Spleen (tissue), 11 donors: ENCODE data around the gene ATF4. TPM values are rescaled to one million over a fixed set of nuclear protein-coding genes. Genes with fewer than 3 reads are reported as not detected.
"Not testable (repeated sequence)": the region's sequence is repeated elsewhere in the genome, so short reads cannot be mapped to it uniquely, and the experiment has no call there.

ENCODE experiments used
- DNase-seq: peaks from one replicate; pipeline ENCODE4 v3.0.0-alpha.2; 2020
- H3K27ac ChIP-seq, 8 donors: fragments of 200-600 bp; sonication (generic) in 7 of 8; 1 replicate in 4 of 8; 2 replicates in 4 of 8; pipeline versions ENCODE4 v1.5.0 to v1.8.0; 2016 to 2021; ENCODE audit warnings: inconsistent platforms in 4 of 8, mild to moderate bottlenecking in 4 of 8, moderate library complexity in 1 of 8
- H3K27me3 ChIP-seq, 7 donors: fragments of 200-600 bp; sonication (generic) in 6 of 7; replicated peaks in 1 of 7; 1 replicate in 4 of 7; 2 replicates in 3 of 7; pipeline versions ENCODE4 v1.5.0 to v1.8.0; 2016 to 2021; ENCODE audit warnings: inconsistent platforms in 3 of 7, mild to moderate bottlenecking in 1 of 7
- H3K36me3 ChIP-seq, 6 donors: fragments of 200-600 bp; sonication (generic) in 5 of 6; 1 replicate in 4 of 6; 2 replicates in 2 of 6; pipeline versions ENCODE4 v1.5.0 to v1.8.0; 2016 to 2021; ENCODE audit warnings: inconsistent platforms in 2 of 6
- H3K4me1 ChIP-seq, 6 donors: fragments of 200-600 bp; sonication (generic) in 5 of 6; 1 replicate in 3 of 6; 2 replicates in 3 of 6; pipeline versions ENCODE4 v1.5.0 to v1.8.0; 2016 to 2021; ENCODE audit warnings: inconsistent platforms in 3 of 6
- H3K4me3 ChIP-seq, 8 donors: fragments of 200-600 bp; sonication (generic) in 7 of 8; 1 replicate in 4 of 8; 2 replicates in 4 of 8; pipeline versions ENCODE4 v1.5.0 to v1.8.0; 2016 to 2021; ENCODE audit warnings: inconsistent platforms in 4 of 8, mild to moderate bottlenecking in 4 of 8, moderate library complexity in 2 of 8
- H3K9me3 ChIP-seq, 8 donors: fragments of 200-600 bp; sonication (generic) in 7 of 8; 1 replicate in 4 of 8; 2 replicates in 4 of 8; pipeline versions ENCODE4 v1.5.0 to v1.8.0; 2016 to 2021; ENCODE audit warnings: inconsistent platforms in 4 of 8
- POLR2A ChIP-seq, 3 donors: fragments of 450-650 bp; IDR thresholded peaks; one replicate each; pipeline ENCODE4 v1.5.1; 2017; ENCODE audit warnings: antibody characterized with exemption in 3 of 3, mild to moderate bottlenecking in 1 of 3
- POLR2AphosphoS5 ChIP-seq, 3 donors: sonication (generic); formaldehyde crosslinking; IDR thresholded peaks; one replicate each; pipeline ENCODE4 v1.5.1; 2017; ENCODE audit warnings: antibody characterized with exemption in 3 of 3
- WGBS, 5 donors: extraction: QIAGEN DNeasy Blood & Tissue Kit in 3 of 5; methylation state at CpG; one replicate each; pipeline versions ENCODE4 v1.1.5 to v1.1.7; 2013 to 2018; 5-methylcytosine and 5-hydroxymethylcytosine counted together
- intact Hi-C: fragments of 100-400 bp; cut with DNase I; formaldehyde crosslinking; loops from one replicate; pipeline ENCODE4 v1.15.0; 2023; ENCODE audit warnings: low total_unique reads
- polyA plus RNA-seq, 3 donors: library from polyadenylated mRNA; stranded (reverse); fragments of 200-250 nt; gene quantifications; one replicate each; pipeline ENCODE4 v1.2.1, GENCODE V29; 2013
- total RNA-seq, 7 donors: library from RNA; depleted of rRNA in 3 of 7; stranded (reverse); fragments of >200 nt in 3 of 7; fragmentation: NEBNext Ultra II Directional in 4 of 7; extraction: Animal tissue kit (Norgen Biotek cat#: 25700) in 4 of 7; gene quantifications; one replicate each; pipeline versions ENCODE4 v1.1.0 to v1.2.1, GENCODE V29; 2016 to 2021
- TF ChIP-seq, protein P1 (sequence below), 11 experiments: fragments of 200-600 bp in 7 of 11; fragments of 450-650 bp in 4 of 11; sonication (generic) in 4 of 11; IDR thresholded peaks in 8 of 11; conservative IDR thresholded peaks in 3 of 11; 1 replicate in 7 of 11; 2 replicates in 4 of 11; pipeline versions ENCODE4 v1.4.0 to v1.8.0; 2016 to 2021; ENCODE audit warnings: antibody characterized with exemption in 11 of 11, inconsistent platforms in 4 of 11, mild to moderate bottlenecking in 1 of 11
- donor health status: healthy with polysubstance abuse.
- donor health status: DM: no; HTN: no; CAD: no; lungs with moderate emphysema.
- donor health status: DM: no; HTN: no; CAD: no.
- donor health status: Bipolar disorder and iron deficiency.
- donor health status: healthy.
- donor health status: DM: no; HTN: no; CAD: no.
- donor health status: DM: yes; HTN: yes; CAD: no.

ATF4 gene
- total and polyA plus RNA-seq, 10 donors: 190 to 414 (median 274) TPM

DNA sequence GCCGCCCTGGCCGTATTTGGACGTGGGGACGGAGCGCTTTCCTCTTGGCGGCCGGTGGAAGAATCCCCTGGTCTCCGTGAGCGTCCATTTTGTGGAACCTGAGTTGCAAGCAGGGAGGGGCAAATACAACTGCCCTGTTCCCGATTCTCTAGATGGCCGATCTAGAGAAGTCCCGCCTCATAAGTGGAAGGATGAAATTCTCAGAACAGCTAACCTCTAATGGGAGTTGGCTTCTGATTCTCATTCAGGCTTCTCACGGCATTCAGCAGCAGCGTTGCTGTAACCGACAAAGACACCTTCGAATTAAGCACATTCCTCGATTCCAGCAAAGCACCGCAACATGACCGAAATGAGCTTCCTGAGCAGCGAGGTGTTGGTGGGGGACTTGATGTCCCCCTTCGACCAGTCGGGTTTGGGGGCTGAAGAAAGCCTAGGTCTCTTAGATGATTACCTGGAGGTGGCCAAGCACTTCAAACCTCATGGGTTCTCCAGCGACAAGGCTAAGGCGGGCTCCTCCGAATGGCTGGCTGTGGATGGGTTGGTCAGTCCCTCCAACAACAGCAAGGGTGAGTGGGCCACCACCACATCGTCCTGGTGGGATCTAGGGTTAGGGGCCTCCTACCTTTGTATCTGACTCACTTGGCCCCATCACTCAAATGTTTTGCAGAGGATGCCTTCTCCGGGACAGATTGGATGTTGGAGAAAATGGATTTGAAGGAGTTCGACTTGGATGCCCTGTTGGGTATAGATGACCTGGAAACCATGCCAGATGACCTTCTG lies 934 bp downstream of the ATF4 start:
- Histone ChIP-seq H3K4me1 (peaks cover 43 to 77% (median 67%) of the 10 kb centered on the region in 6 donors), H3K4me3 (peak overlapping the region; percentile 82 to 100 (median 100)), H3K36me3 (peaks cover 0 to 64% (median 46%) of the 10 kb centered on the region in 6 donors), H3K27ac (peak overlapping the region; percentile 96 to 99 (median 98))
- TF ChIP-seq, protein P1, sequence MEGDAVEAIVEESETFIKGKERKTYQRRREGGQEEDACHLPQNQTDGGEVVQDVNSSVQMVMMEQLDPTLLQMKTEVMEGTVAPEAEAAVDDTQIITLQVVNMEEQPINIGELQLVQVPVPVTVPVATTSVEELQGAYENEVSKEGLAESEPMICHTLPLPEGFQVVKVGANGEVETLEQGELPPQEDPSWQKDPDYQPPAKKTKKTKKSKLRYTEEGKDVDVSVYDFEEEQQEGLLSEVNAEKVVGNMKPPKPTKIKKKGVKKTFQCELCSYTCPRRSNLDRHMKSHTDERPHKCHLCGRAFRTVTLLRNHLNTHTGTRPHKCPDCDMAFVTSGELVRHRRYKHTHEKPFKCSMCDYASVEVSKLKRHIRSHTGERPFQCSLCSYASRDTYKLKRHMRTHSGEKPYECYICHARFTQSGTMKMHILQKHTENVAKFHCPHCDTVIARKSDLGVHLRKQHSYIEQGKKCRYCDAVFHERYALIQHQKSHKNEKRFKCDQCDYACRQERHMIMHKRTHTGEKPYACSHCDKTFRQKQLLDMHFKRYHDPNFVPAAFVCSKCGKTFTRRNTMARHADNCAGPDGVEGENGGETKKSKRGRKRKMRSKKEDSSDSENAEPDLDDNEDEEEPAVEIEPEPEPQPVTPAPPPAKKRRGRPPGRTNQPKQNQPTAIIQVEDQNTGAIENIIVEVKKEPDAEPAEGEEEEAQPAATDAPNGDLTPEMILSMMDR (IDR thresholded peaks at IDR 0.05 in 8 of 11, conservative IDR thresholded peaks at IDR 0.05 in 3 of 11): peak in 1 of 11 experiments; percentile 23
- intact Hi-C loops, H3K27me3 ChIP-seq, DNase-seq, H3K9me3 ChIP-seq: not testable (repeated sequence)
- WGBS, 5 donors: 1 to 7% (median 3%) methylated on average over 21 to 28 of the region's 28 CpGs

DNA sequence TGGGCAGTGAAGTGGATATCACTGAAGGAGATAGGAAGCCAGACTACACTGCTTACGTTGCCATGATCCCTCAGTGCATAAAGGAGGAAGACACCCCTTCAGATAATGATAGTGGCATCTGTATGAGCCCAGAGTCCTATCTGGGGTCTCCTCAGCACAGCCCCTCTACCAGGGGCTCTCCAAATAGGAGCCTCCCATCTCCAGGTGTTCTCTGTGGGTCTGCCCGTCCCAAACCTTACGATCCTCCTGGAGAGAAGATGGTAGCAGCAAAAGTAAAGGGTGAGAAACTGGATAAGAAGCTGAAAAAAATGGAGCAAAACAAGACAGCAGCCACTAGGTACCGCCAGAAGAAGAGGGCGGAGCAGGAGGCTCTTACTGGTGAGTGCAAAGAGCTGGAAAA lies 1.7 kb downstream of the ATF4 start:
- H3K27ac ChIP-seq: peak overlapping the region; percentile 13 to 99 (median 98)
- H3K27me3 ChIP-seq, DNase-seq, H3K9me3 ChIP-seq, intact Hi-C loops: not testable (repeated sequence)
- H3K36me3 ChIP-seq: peaks cover 0 to 60% (median 46%) of the 10 kb centered on the region in 6 donors
- 25 to 48% (median 29%) methylated on average over 5 of the region's 5 CpGs for WGBS, 5 donors
- H3K4me1 ChIP-seq: peaks cover 51 to 82% (median 75%) of the 10 kb centered on the region in 6 donors
- peak overlapping the region; percentile 82 to 100 (median 100) for H3K4me3 ChIP-seq

DNA sequence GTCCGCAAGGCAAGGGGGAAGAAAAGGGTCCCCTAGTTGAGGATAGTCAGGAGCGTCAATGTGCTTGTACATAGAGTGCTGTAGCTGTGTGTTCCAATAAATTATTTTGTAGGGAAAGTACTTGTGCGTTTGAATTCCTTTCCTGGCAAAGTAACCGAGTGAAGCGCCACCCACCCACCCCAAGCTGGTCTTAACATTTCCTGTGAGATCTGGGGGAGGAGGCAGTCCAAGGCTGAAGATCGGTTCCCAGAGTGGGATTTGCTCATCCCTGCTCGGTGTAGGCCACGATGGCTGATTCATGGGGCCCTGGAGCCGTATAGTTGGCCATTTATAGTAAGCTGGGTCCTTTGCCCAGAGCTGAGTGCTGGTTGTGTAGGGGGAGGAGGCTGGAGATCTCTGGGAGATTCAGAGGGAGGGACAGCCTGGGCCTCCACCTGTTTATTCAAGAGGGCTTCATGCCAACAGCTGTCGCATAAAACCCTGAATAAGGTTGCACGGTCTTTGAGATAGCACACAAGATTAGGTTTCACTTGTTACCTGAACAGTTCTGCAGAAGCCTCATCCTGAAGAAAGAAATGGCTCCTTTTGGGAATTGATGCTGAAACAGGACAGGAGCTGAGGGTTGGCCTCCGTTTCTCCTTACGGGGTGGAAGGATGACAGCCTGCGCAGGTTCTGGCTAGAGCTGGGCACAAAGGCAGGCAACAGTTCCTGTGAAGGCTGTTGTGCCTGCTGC lies 2.4 kb downstream of the ATF4 start:
- TF ChIP-seq POLR2AphosphoS5 (IDR thresholded peaks at IDR 0.05) (peak in 1 of 3 donors; percentile 51), POLR2A (IDR thresholded peaks at IDR 0.05) (no peak)
- H3K4me1 ChIP-seq: peaks cover 57 to 88% (median 81%) of the 10 kb centered on the region in 6 donors
- no peaks in the 10 kb centered on the region for H3K9me3 ChIP-seq
- peak; percentile 67 for DNase-seq
- H3K27ac ChIP-seq: peak overlapping the region; percentile 13 to 99 (median 79)
- peaks cover 0 to 63% (median 43%) of the 10 kb centered on the region in 6 donors for H3K36me3 ChIP-seq
- WGBS, 5 donors: 26 to 36% (median 30%) methylated on average over 14 of the region's 14 CpGs
- no peaks in the 10 kb centered on the region for H3K27me3 ChIP-seq
- H3K4me3 ChIP-seq: peak overlapping the region; percentile 30 to 100 (median 98)
- intact Hi-C loops: no loop called here

DNA sequence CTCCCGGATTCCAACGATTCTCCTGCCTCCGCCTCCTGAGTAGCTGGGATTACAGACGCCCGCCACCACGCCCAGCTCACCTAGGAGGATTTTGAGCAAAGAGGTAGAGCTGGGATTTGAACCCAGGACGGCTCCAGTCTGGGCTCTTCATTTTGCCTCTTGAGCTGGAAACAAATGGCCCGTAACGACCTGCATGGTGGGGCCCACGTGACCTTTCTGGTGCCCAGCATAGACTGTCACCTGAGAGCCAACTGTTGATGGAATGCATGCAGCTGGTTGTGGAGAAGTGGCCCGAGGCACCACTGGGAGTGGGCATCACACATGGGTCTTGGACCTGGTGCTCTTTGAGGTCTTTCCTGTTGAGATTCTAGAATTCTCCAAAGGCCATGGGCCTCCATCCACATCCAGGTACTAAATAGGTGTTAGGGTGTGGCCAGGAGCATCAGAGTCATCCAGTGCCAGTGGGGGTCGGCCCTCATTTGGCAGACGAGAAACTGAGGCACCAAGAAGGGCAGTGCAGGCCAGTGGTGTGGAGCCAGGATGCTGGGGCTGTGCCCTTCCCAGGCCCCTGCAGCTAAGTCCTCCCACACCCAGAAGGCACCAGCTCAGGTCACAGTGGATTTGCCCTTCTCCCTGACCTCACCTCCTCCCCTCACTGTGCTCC lies 3.9 kb downstream of the ATF4 start:
- intact Hi-C loops: no loop called here

More for the DNA sequence above, 3.9 kb downstream of the ATF4 start:
- Histone ChIP-seq H3K4me3 (peak overlapping the region in 2 of 8 donors; percentile 82 to 94), H3K4me1 (peaks cover 66 to 93% (median 87%) of the 10 kb centered on the region in 6 donors), H3K27me3 (no peaks in the 10 kb centered on the region), H3K27ac (peak overlapping the region in 6 of 8 donors; percentile 47 to 99 (median 86)), H3K9me3 (no peaks in the 10 kb centered on the region), H3K36me3 (peaks cover 0 to 78% (median 48%) of the 10 kb centered on the region in 6 donors)
- TF ChIP-seq POLR2AphosphoS5 (IDR thresholded peaks at IDR 0.05): peak; percentile 24 to 61 (median 52)
- TF ChIP-seq, protein P1 (IDR thresholded peaks at IDR 0.05 in 8 of 11, conservative IDR thresholded peaks at IDR 0.05 in 3 of 11): no peak
- WGBS, 5 donors: 69 to 85% (median 76%) methylated on average over 11 to 13 of the region's 13 CpGs
- no peak for DNase-seq
